GM23338 (cell line): ENCODE measurements around the gene GPRC5C. TPM values are rescaled to one million over a fixed set of nuclear protein-coding genes. Genes with fewer than 3 reads are reported as not detected.

ENCODE experiments used
- ATAC-seq: fragments of 200-7000 bp; cut with Tn5 transposase; 3 replicates; pipeline ENCODE4 v1.9.1; 2020
- DNase-seq: peaks from one replicate; pipeline ENCODE4 v3.0.0-alpha.2; 2015; ENCODE audit warnings: low spot score
- H2AFZ ChIP-seq: fragments of 200-600 bp; sonication (generic); 2 replicates; pipeline ENCODE4 v1.8.0; 2016; ENCODE audit warnings: antibody characterized with exemption, mild to moderate bottlenecking, moderate library complexity
- H3F3A ChIP-seq: fragments of 200-600 bp; sonication (generic); replicated peaks from 2 replicates; pipeline ENCODE4 v1.8.0; 2017; ENCODE audit warnings: antibody characterized with exemption, mixed run types, low read depth
- H3K27ac ChIP-seq: fragments of 200-600 bp; sonication (generic); 2 replicates; pipeline ENCODE4 v1.6.1; 2016; ENCODE audit warnings: low read depth
- H3K27me3 ChIP-seq: fragments of 200-600 bp; sonication (generic); 2 replicates; pipeline ENCODE4 v1.8.0; 2016; ENCODE audit warnings: mild to moderate bottlenecking, mixed run types, moderate library complexity; ENCODE audit not compliant: insufficient read depth
- H3K36me3 ChIP-seq: fragments of 200-600 bp; sonication (generic); 2 replicates; pipeline ENCODE4 v1.8.0; 2016; ENCODE audit warnings: mild to moderate bottlenecking; ENCODE audit not compliant: insufficient read depth
- H3K4me1 ChIP-seq: fragments of 200-600 bp; sonication (generic); 2 replicates; pipeline ENCODE4 v1.8.0; 2016; ENCODE audit warnings: mild to moderate bottlenecking, moderate library complexity; ENCODE audit not compliant: insufficient read depth
- H3K4me2 ChIP-seq: fragments of 200-600 bp; sonication (generic); 2 replicates; pipeline ENCODE4 v1.7.1; 2017; ENCODE audit warnings: mixed run types
- H3K4me3 ChIP-seq: fragments of 200-600 bp; sonication (generic); 2 replicates; pipeline ENCODE4 v1.6.1; 2016; ENCODE audit warnings: mixed run types
- H3K79me2 ChIP-seq: fragments of 200-600 bp; sonication (generic); replicated peaks from 2 replicates; pipeline ENCODE4 v1.8.0; 2017; ENCODE audit warnings: mild to moderate bottlenecking; ENCODE audit not compliant: insufficient read depth
- H3K9me2 ChIP-seq: fragments of 200-600 bp; sonication (generic); 2 replicates; pipeline ENCODE4 v1.8.0; 2017; ENCODE audit not compliant: insufficient read depth
- H4K20me1 ChIP-seq: fragments of 200-600 bp; sonication (generic); replicated peaks from 2 replicates; pipeline ENCODE4 v1.8.0; 2017; ENCODE audit warnings: mild to moderate bottlenecking; ENCODE audit not compliant: insufficient read depth
- H3K27ac Mint-ChIP-seq: 2 replicates; pipeline ENCODE4 v1.8.0; 2020; ENCODE audit warnings: inconsistent platforms, mild to moderate bottlenecking, moderate library complexity, mixed read lengths
- H3K27me3 Mint-ChIP-seq: 3 replicates; pipeline ENCODE4 v1.8.0; 2022; ENCODE audit warnings: low read depth, mild to moderate bottlenecking, moderate library complexity, mixed read lengths, inconsistent platforms; ENCODE audit not compliant: insufficient read depth, poor library complexity
- H3K36me3 Mint-ChIP-seq: 3 replicates; pipeline ENCODE4 v1.8.0; 2021; ENCODE audit warnings: low read depth, mild to moderate bottlenecking, inconsistent platforms, moderate library complexity, mixed read lengths
- H3K4me1 Mint-ChIP-seq: 3 replicates; pipeline ENCODE4 v1.8.0; 2020; ENCODE audit warnings: mild to moderate bottlenecking, inconsistent platforms, mixed read lengths
- H3K4me3 Mint-ChIP-seq: 3 replicates; pipeline ENCODE4 v1.8.0; 2021; ENCODE audit warnings: moderate library complexity, mild to moderate bottlenecking, inconsistent platforms, mixed read lengths
- H3K9me3 Mint-ChIP-seq: 3 replicates; pipeline ENCODE4 v1.8.0; 2020; ENCODE audit warnings: moderate library complexity, mild to moderate bottlenecking, inconsistent platforms, mixed read lengths
- CREB1 ChIP-seq: fragments of 250-450 bp; sonication (Bioruptor Pico); IDR thresholded peaks from 2 replicates; pipeline ENCODE4 v1.5.0; 2020; ENCODE audit warnings: low read depth, mild to moderate bottlenecking, moderate library complexity
- EZH2 ChIP-seq: fragments of 200-600 bp; sonication (generic); IDR thresholded peaks from one replicate; pipeline ENCODE4 v1.8.0; 2017; ENCODE audit warnings: antibody characterized with exemption, mild to moderate bottlenecking, low read depth; ENCODE audit not compliant: unreplicated experiment
- EZH2phosphoT487 ChIP-seq: fragments of 200-600 bp; sonication (generic); IDR thresholded peaks from one replicate; pipeline ENCODE4 v1.8.1; 2018; ENCODE audit warnings: antibody characterized with exemption; ENCODE audit not compliant: unreplicated experiment
- NANOG ChIP-seq: IDR thresholded peaks from 2 replicates; pipeline ENCODE4 v1.6.1; 2016; ENCODE audit warnings: antibody characterized with exemption, borderline replicate concordance
- POLR2AphosphoS5 ChIP-seq: IDR thresholded peaks from 2 replicates; pipeline ENCODE4 v1.6.1; 2016; ENCODE audit warnings: antibody characterized with exemption, low read depth
- REST ChIP-seq: IDR thresholded peaks from one replicate; pipeline ENCODE4 v1.6.1; 2018; ENCODE audit warnings: antibody characterized with exemption; ENCODE audit not compliant: unreplicated experiment
- ZNF331 ChIP-seq: fragments of 250-450 bp; sonication (Bioruptor Pico); IDR thresholded peaks from 2 replicates; pipeline ENCODE4 v1.5.0; 2020; ENCODE audit warnings: low read depth, mild to moderate bottlenecking, moderate library complexity
- ZNF462 ChIP-seq: fragments of 250-450 bp; sonication (Bioruptor Pico); IDR thresholded peaks from 2 replicates; pipeline ENCODE4 v1.5.0; 2020; ENCODE audit warnings: mild to moderate bottlenecking, moderate library complexity
- polyA plus RNA-seq: library from polyadenylated mRNA; unstranded; fragments of >200 nt; fragmentation: Nextera tagmentation; extraction: Ambion mirVana; gene quantifications from 2 replicates; pipeline ENCODE4 v1.2.1, GENCODE V29; 2016
- total RNA-seq: library from RNA; depleted of rRNA; stranded (reverse); fragments of >200 nt; shearing (Covaris generic); gene quantifications from 2 replicates; pipeline ENCODE4 v1.2.3, GENCODE V29; 2014
- TF ChIP-seq, protein P1 (sequence below): IDR thresholded peaks from 2 replicates; pipeline ENCODE4 v1.6.1; 2016; ENCODE audit warnings: antibody characterized with exemption
- TF ChIP-seq, protein P2 (sequence below), 2 experiments: fragments of 200-600 bp in 1 of 2; sonication (generic) in 1 of 2; conservative IDR thresholded peaks; 2 replicates each; pipeline versions ENCODE4 v1.5.1 to v1.6.1; 2016 to 2017; ENCODE audit warnings: antibody characterized with exemption in 2 of 2, low read depth in 2 of 2, mild to moderate bottlenecking in 2 of 2, moderate library complexity in 1 of 2

GPRC5C gene
- total and polyA plus RNA-seq, 2 experiments from 2014 or later = 9.0 to 22.4 TPM

- TF ChIP-seq ZNF462 = no peak
These were observed 48.4 kb downstream of the GPRC5C start (continued) for GRCh38 chr17:74480290-74480689.

DNA sequence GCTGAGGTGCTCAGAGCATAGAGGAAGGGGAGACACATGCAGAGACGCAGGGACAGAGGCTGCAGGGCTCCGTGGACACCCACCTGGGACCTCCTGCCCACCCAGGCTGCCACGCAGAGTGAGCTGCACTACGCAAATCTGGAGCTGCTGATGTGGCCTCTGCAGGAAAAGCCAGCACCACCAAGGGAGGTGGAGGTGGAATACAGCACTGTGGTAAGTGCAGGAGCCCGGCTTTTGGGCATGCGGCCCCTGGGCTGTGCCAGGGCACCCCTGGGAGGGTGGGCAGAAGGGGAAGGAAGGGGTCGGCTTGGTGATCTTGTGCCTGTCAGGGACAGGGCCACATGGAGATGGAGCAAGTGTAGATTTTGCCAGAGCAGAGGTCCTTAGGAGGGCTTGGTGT is 49.7 kb downstream of the GPRC5C start:
- H3K4me1 Mint-ChIP-seq = no peaks in the 10 kb centered on the region

More for the DNA sequence above, 49.7 kb downstream of the GPRC5C start:
- H3K9me2 ChIP-seq = no peaks in the 10 kb centered on the region
- H3K4me2 ChIP-seq = no peak overlapping the region
- DNase-seq (no peak), ATAC-seq (no peak)
- H3F3A ChIP-seq = no peaks in the 10 kb centered on the region
- H3K27ac Mint-ChIP-seq = no peak overlapping the region; the same call in 1 of the 2 replicates
- 0 out of 3 replicates have a peak, but pooled peaks cover under 1% of the 10 kb centered on the region for H3K36me3 Mint-ChIP-seq
- peaks cover 3% of the 10 kb centered on the region for H3K27me3 Mint-ChIP-seq
- H3K27ac ChIP-seq = no peak overlapping the region
- no peaks in the 10 kb centered on the region for H3K4me1 ChIP-seq
- TF ChIP-seq EZH2phosphoT487 (no peak), POLR2AphosphoS5 (no peak), EZH2 (no peak), ZNF331 (CRISPR knock-in tag) (no peak), NANOG (no peak), CREB1 (CRISPR knock-in tag) (no peak), REST (no peak)
- TF ChIP-seq, protein P1, sequence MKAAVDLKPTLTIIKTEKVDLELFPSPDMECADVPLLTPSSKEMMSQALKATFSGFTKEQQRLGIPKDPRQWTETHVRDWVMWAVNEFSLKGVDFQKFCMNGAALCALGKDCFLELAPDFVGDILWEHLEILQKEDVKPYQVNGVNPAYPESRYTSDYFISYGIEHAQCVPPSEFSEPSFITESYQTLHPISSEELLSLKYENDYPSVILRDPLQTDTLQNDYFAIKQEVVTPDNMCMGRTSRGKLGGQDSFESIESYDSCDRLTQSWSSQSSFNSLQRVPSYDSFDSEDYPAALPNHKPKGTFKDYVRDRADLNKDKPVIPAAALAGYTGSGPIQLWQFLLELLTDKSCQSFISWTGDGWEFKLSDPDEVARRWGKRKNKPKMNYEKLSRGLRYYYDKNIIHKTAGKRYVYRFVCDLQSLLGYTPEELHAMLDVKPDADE = no peak
- TF ChIP-seq, protein P2, sequence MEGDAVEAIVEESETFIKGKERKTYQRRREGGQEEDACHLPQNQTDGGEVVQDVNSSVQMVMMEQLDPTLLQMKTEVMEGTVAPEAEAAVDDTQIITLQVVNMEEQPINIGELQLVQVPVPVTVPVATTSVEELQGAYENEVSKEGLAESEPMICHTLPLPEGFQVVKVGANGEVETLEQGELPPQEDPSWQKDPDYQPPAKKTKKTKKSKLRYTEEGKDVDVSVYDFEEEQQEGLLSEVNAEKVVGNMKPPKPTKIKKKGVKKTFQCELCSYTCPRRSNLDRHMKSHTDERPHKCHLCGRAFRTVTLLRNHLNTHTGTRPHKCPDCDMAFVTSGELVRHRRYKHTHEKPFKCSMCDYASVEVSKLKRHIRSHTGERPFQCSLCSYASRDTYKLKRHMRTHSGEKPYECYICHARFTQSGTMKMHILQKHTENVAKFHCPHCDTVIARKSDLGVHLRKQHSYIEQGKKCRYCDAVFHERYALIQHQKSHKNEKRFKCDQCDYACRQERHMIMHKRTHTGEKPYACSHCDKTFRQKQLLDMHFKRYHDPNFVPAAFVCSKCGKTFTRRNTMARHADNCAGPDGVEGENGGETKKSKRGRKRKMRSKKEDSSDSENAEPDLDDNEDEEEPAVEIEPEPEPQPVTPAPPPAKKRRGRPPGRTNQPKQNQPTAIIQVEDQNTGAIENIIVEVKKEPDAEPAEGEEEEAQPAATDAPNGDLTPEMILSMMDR (conservative IDR thresholded peaks at IDR 0.05; ENCODE audit: low read depth in 2 of 2) = no peak
- H3K27me3 ChIP-seq = no peaks in the 10 kb centered on the region
- no peak overlapping the region for H2AFZ ChIP-seq
- no peaks in the 10 kb centered on the region for H4K20me1 ChIP-seq
- no peaks in the 10 kb centered on the region for H3K79me2 ChIP-seq
- H3K4me3 Mint-ChIP-seq = no peak overlapping the region
- H3K36me3 ChIP-seq = no peaks in the 10 kb centered on the region
- no peak overlapping the region for H3K4me3 ChIP-seq
- peaks cover 2% of the 10 kb centered on the region for H3K9me3 Mint-ChIP-seq
